Testis (tissue), 2 donors: ENCODE data around the gene PTPN7.

Experiments
- POLR2A ChIP-seq: fragments of 450-650 bp; IDR thresholded peaks from one replicate; pipeline ENCODE4 v1.6.1; 2017; ENCODE audit warnings: antibody characterized with exemption, mild to moderate bottlenecking, moderate library complexity
- TF ChIP-seq, protein P1 (sequence below), 3 experiments: fragments of 450-650 bp in 2 of 3; fragments of 200-600 bp in 1 of 3; sonication (generic) in 1 of 3; IDR thresholded peaks; one replicate each; pipeline ENCODE4 v1.5.1; 2016 to 2019; ENCODE audit warnings: antibody characterized with exemption in 3 of 3, mild to moderate bottlenecking in 2 of 3, moderate library complexity in 1 of 3

- TF ChIP-seq, protein P1, sequence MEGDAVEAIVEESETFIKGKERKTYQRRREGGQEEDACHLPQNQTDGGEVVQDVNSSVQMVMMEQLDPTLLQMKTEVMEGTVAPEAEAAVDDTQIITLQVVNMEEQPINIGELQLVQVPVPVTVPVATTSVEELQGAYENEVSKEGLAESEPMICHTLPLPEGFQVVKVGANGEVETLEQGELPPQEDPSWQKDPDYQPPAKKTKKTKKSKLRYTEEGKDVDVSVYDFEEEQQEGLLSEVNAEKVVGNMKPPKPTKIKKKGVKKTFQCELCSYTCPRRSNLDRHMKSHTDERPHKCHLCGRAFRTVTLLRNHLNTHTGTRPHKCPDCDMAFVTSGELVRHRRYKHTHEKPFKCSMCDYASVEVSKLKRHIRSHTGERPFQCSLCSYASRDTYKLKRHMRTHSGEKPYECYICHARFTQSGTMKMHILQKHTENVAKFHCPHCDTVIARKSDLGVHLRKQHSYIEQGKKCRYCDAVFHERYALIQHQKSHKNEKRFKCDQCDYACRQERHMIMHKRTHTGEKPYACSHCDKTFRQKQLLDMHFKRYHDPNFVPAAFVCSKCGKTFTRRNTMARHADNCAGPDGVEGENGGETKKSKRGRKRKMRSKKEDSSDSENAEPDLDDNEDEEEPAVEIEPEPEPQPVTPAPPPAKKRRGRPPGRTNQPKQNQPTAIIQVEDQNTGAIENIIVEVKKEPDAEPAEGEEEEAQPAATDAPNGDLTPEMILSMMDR (IDR thresholded peaks at IDR 0.05): no peak
- TF ChIP-seq POLR2A: no peak
These were observed 6.1 kb downstream of the PTPN7 start for GRCh38 chr1:202154148-202154765.
